Small intestine (tissue), 7 donors: ENCODE measurements around the gene AKR1C1. TPM values are rescaled to one million over a fixed set of nuclear protein-coding genes. Genes with fewer than 3 reads are reported as not detected.
"Not testable (repeated sequence)": the region's sequence is repeated elsewhere in the genome, so short reads cannot be mapped to it uniquely, and the experiment has no call there.

Experiments
- DNase-seq, 2 donors: peaks; one replicate each; pipeline versions ENCODE4 v3.0.0 to v3.0.0-alpha.2; 2013
- FAIRE-seq: peaks from 2 replicates; lab custom pipeline; 2012; peaks lifted over from hg19 to GRCh38; lab: Jason Lieb, UNC
- H3K27ac ChIP-seq, 3 donors: one replicate each; pipeline ENCODE4 v1.5.1; 2013; ENCODE audit warnings: low read length in 2 of 3, mild to moderate bottlenecking in 2 of 3, control low read depth in 1 of 3, inconsistent platforms in 1 of 3, low read depth in 1 of 3, moderate library complexity in 1 of 3
- H3K27me3 ChIP-seq, 3 donors: one replicate each; pipeline ENCODE4 v1.6.1; 2013; ENCODE audit warnings: low read length in 3 of 3, inconsistent platforms in 1 of 3; ENCODE audit not compliant: control insufficient read depth in 3 of 3, insufficient read depth in 3 of 3
- H3K36me3 ChIP-seq, 3 donors: one replicate each; pipeline ENCODE4 v1.6.1; 2013; ENCODE audit warnings: low read length in 3 of 3, inconsistent platforms in 1 of 3, low read depth in 1 of 3, mild to moderate bottlenecking in 1 of 3, moderate library complexity in 1 of 3; ENCODE audit not compliant: control insufficient read depth in 3 of 3, insufficient read depth in 2 of 3
- H3K4me1 ChIP-seq, 3 donors: one replicate each; pipeline ENCODE4 v1.6.1; 2013; ENCODE audit warnings: low read length in 2 of 3, inconsistent platforms in 1 of 3, low read depth in 1 of 3, mild to moderate bottlenecking in 1 of 3, moderate library complexity in 1 of 3; ENCODE audit not compliant: control insufficient read depth in 3 of 3, insufficient read depth in 2 of 3
- H3K4me3 ChIP-seq, 3 donors: one replicate each; pipeline ENCODE4 v1.5.1; 2013; ENCODE audit warnings: low read length in 3 of 3, control low read depth in 1 of 3, inconsistent platforms in 1 of 3, low read depth in 1 of 3, mild to moderate bottlenecking in 1 of 3, moderate library complexity in 1 of 3
- H3K9me3 ChIP-seq, 2 donors: one replicate each; pipeline ENCODE4 v1.6.1; 2013; ENCODE audit warnings: low read depth in 1 of 2, low read length in 1 of 2; ENCODE audit not compliant: control insufficient read depth in 2 of 2, insufficient read depth in 1 of 2
- WGBS, 3 donors: extraction: QIAGEN DNeasy Blood & Tissue Kit; methylation state at CpG; one replicate each; pipeline ENCODE4 v1.1.7; 2013; 5-methylcytosine and 5-hydroxymethylcytosine counted together
- polyA plus RNA-seq, 4 donors: library from polyadenylated mRNA; stranded (reverse) in 3 of 4; unstranded in 1 of 4; fragments of 200-250 nt in 3 of 4; fragments of 120-200 nt in 1 of 4; gene quantifications; one replicate each; pipeline versions ENCODE4 v1.2.1 to v1.2.3, GENCODE V29; 2013
- donor health status: healthy with polysubstance abuse.
- donor health status: control.
- donor health status: control.
- donor health status: Bipolar disorder and iron deficiency.
- donor health status: healthy.

The AKR1C1 gene
- polyA plus RNA-seq, 4 donors: 10.8 to 68.0 (median 24.9) TPM

DNA sequence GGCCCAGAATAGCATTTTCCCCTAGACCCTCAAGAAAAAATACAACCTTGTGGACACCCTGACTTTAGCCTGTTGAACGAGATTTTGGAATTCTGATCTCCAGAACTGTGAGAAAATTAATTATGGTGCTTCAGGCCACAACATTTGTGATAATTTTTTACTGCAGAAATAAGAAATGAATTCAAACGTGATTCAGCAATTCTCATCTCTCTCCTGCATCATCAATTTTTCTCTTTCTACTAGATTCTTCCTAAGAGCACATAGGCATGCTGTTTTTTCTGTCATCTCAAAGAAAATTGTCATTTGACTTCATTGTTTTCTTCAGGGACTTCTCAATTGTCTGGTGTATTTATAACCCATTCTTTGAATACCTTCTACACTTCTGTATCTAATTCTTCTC, 49.4 kb downstream of the AKR1C1 start:
- Histone ChIP-seq H3K27me3 (no peaks in the 10 kb centered on the region), H3K4me1 (peaks cover 0 to 2% (median 0%) of the 10 kb centered on the region in 3 donors), H3K36me3 (no peaks in the 10 kb centered on the region), H3K9me3 (no peaks in the 10 kb centered on the region), H3K4me3 (no peak overlapping the region), H3K27ac (no peak overlapping the region)
- FAIRE-seq: no peak
- 61 to 69% (median 65%) methylated on average over 2 of the region's 2 CpGs for WGBS, 3 donors
- no peak for DNase-seq

DNA sequence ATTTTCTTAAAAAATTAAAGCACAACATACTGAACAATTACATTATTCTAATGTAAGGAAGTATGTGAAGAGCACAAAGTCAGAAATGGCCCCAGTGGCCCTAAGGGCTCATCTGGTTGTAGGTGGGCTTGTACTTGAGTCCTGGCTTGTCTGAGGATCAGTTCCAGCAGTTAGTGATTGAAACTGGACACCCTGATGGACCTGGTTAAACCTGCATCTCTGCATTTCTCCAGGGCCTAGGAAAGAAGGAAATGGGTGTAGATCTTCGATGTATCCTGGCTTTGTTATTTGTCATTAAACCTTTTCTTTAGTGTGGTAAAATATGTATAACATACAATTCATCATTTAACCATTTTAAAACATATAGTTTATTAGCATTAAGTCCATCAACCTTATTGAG, 50.2 kb downstream of the AKR1C1 start:
- 80 to 88% (median 87%) methylated on average over 1 of the region's 1 CpG for WGBS, 3 donors
- no peaks in the 10 kb centered on the region for H3K9me3 ChIP-seq
- H3K27me3 ChIP-seq: no peaks in the 10 kb centered on the region
- H3K4me1 ChIP-seq: peaks cover 0 to 2% (median 0%) of the 10 kb centered on the region in 3 donors
- no peak overlapping the region for H3K4me3 ChIP-seq
- H3K36me3 ChIP-seq: no peaks in the 10 kb centered on the region
- DNase-seq: no peak
- H3K27ac ChIP-seq: no peak overlapping the region
- FAIRE-seq: no peak

- not testable (repeated sequence) for H3K4me1 ChIP-seq, H3K9me3 ChIP-seq, H3K4me3 ChIP-seq, DNase-seq, H3K27me3 ChIP-seq, FAIRE-seq, H3K36me3 ChIP-seq, H3K27ac ChIP-seq
- WGBS, 3 donors: 57 to 66% (median 59%) methylated on average over 4 of the region's 4 CpGs
Measured at GRCh38 chr10:5014200-5014910, 51.1 kb downstream of the AKR1C1 start.

DNA sequence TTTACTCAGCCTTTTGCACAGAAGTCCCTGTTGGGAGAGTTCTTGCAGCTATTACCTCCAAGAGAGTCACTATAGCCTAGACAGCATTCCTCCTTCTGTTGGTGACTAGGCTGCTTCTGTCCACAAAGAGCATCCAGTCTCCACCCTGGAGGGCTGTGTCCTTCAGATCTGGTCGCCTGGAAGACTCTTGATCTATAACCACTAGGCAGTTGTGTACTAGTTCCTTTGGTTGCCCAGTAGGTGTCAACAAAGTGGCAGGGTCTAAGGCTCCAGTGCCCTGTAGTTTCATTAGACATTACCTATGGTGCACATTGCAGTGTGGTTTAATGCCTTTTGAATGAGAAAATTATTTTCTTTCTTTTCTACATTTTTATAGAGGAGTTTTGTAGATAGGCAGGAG, 51.7 kb downstream of the AKR1C1 start:
- 14 to 43% (median 15%) methylated on average over 1 of the region's 1 CpG for whole genome bisulfite sequencing, 3 donors
- Histone ChIP-seq H3K4me3 (no peak overlapping the region), H3K27me3 (no peaks in the 10 kb centered on the region), H3K4me1 (peaks cover 0 to 2% (median 0%) of the 10 kb centered on the region in 3 donors), H3K27ac (no peak overlapping the region), H3K9me3 (no peaks in the 10 kb centered on the region), H3K36me3 (no peaks in the 10 kb centered on the region)
- FAIRE-seq (no peak), DNase-seq (peak; percentile 26 to 70)

DNA sequence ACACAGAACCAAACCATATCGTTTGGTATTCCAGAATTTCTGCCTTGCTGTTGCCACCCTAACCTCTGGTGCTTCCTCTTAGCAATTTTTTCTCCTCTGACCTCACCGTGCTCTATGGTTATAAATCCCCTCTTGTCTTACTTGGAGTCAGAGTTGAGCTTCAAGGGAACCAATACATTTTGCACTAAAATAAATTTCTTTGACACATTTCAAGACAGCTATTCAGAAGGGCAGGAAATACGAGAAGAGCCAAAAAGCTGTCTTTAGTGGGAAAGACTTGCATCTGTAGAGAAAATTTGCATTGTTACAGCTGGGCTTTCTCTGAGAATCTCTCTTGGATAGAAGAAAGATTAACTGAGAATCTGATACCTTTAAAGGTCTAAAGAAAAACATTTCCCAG, 54.9 kb downstream of the AKR1C1 start:
- Histone ChIP-seq H3K4me3 (no peak overlapping the region), H3K27me3 (no peaks in the 10 kb centered on the region), H3K27ac (no peak overlapping the region), H3K36me3 (no peaks in the 10 kb centered on the region), H3K4me1 (peaks cover 2 to 5% (median 2%) of the 10 kb centered on the region in 3 donors), H3K9me3 (no peaks in the 10 kb centered on the region)
- 50 to 77% (median 67%) methylated on average over 3 of the region's 3 CpGs for WGBS, 3 donors
- no peak for FAIRE-seq
- no peak for DNase-seq

DNA sequence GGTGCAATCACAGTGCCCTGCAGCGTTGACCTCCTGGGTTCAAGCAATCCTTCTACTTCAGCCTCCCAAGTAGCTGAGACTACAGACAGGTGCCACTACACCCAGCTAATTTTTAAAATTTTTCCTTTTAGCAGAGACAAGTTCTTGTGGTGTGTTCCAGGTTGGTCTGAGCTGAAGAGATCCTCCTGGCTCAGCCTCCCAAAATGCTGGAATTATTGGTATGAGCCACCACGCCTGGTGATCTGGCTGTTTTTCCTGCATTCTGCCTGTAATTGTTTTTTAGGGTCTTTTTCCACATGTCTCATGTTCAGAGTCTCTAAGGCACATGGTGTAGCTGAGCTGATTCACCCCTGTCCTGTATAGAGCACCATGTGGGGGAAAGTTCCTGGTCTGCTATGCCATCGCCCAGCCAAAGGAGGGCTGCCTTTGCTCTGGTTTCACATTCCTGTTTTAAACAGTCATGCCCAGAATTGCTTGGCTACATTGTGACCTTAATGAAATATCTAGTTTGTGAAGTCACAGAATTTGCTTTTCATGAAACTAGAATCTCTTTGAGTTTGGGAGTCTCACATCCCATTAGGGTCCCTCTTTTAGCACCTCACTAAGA, 55.6 kb downstream of the AKR1C1 start:
- H3K27me3 ChIP-seq, H3K27ac ChIP-seq, H3K4me1 ChIP-seq, H3K4me3 ChIP-seq, H3K36me3 ChIP-seq, FAIRE-seq, H3K9me3 ChIP-seq: not testable (repeated sequence)
- WGBS, 3 donors: 60 to 68% (median 65%) methylated on average over 3 of the region's 3 CpGs
- DNase-seq: peak; percentile 34 to 65

- peak; percentile 38 to 97 for DNase-seq
- not testable (repeated sequence) for H3K4me1 ChIP-seq, H3K9me3 ChIP-seq, H3K36me3 ChIP-seq, H3K4me3 ChIP-seq, H3K27me3 ChIP-seq, FAIRE-seq
- H3K27ac ChIP-seq: peak overlapping the region in 1 of 3 donors; percentile 27
- WGBS, 3 donors: 42 to 52% (median 51%) methylated on average over 6 of the region's 6 CpGs
Measured at GRCh38 chr10:5019770-5020612, 56.8 kb downstream of the AKR1C1 start.

DNA sequence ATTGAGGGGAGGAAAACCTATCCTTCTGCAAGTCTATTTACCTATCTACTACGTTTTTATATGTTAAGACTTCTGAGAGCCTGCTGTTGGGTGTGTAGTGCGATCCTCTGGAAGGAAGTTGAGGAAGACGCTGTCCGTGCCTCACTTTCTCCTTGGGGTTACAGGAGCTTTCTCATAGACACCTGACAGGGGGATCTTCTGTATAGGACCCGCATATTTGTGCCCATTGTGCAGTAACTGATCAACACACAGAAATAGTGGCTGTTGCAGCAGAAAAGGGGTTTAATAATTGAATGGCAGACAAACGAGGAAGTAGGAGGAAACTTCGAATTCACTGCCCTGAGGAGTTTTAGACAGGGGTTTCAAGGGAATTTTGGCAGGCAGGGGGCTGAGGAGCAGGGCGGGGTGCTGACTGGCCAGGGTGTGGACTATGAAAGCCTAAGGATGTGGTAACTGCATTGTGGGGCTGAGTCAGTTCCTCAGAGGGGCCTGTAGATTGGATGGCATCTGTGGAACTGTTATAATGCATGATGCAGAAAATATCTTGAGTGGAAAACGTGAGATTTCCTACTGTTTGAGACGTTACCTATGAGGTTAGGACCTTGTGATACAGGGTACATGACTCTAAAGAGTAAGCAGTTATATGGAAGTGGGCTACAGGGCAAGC, 58.5 kb downstream of the AKR1C1 start:
- H3K4me3 ChIP-seq, H3K27ac ChIP-seq, DNase-seq, H3K4me1 ChIP-seq, H3K27me3 ChIP-seq, H3K36me3 ChIP-seq, FAIRE-seq, H3K9me3 ChIP-seq: not testable (repeated sequence)
- WGBS, 3 donors: 60 to 78% (median 73%) methylated on average over 8 to 9 of the region's 10 CpGs
